CD14-positive monocyte (primary cell): ENCODE data around the gene ZNF423. TPM values are rescaled to one million over a fixed set of nuclear protein-coding genes. Genes with fewer than 3 reads are reported as not detected.

Experiments
- DNase-seq, 3 donors: peaks; one replicate each; pipeline ENCODE4 v3.0.0-alpha.2; 2011 to 2022
- H2AFZ ChIP-seq: 2 replicates; pipeline ENCODE4 v1.6.0; 2012; ENCODE audit warnings: mild to moderate bottlenecking, low read depth, low read length, inconsistent platforms; ENCODE audit not compliant: insufficient read depth, poor library complexity, severe bottlenecking
- H3K27ac ChIP-seq, 2 donors: 1 replicate in 1 of 2; 2 replicates in 1 of 2; pipeline ENCODE4 v1.5.1; 2012 to 2013; ENCODE audit warnings: low read length in 2 of 2, control low read depth in 1 of 2, inconsistent platforms in 1 of 2, low read depth in 1 of 2, mild to moderate bottlenecking in 1 of 2
- H3K27me3 ChIP-seq, 2 donors: one replicate each; pipeline versions ENCODE4 v1.6.0 to v1.6.1; 2011 to 2013; ENCODE audit warnings: low read length in 2 of 2; ENCODE audit not compliant: control insufficient read depth in 2 of 2, insufficient read depth in 2 of 2
- H3K36me3 ChIP-seq, 2 donors: replicated peaks in 1 of 2; 1 replicate in 1 of 2; 2 replicates in 1 of 2; pipeline versions ENCODE4 v1.5.1 to v1.6.1; 2012 to 2013; ENCODE audit warnings: low read length in 2 of 2, control low read depth in 1 of 2, inconsistent platforms in 1 of 2, mild to moderate bottlenecking in 1 of 2; ENCODE audit not compliant: insufficient read depth in 2 of 2, control insufficient read depth in 1 of 2
- H3K4me1 ChIP-seq, 2 donors: 1 replicate in 1 of 2; 2 replicates in 1 of 2; pipeline versions ENCODE4 v1.5.1 to v1.6.1; 2012 to 2013; ENCODE audit warnings: low read length in 2 of 2, control low read depth in 1 of 2, inconsistent platforms in 1 of 2, mild to moderate bottlenecking in 1 of 2, moderate library complexity in 1 of 2; ENCODE audit not compliant: insufficient read depth in 2 of 2, control insufficient read depth in 1 of 2
- H3K4me2 ChIP-seq: replicated peaks from 2 replicates; pipeline ENCODE3; 2012; ENCODE audit warnings: low read length, moderate library complexity, mild to moderate bottlenecking; ENCODE audit not compliant: poor library complexity, severe bottlenecking; ENCODE audit errors: extremely low read depth
- H3K4me3 ChIP-seq, 3 experiments: fragments of 200-600 bp in 1 of 3; sonication (generic) in 1 of 3; replicated peaks in 1 of 3; 1 replicate in 2 of 3; 2 replicates in 1 of 3; pipeline ENCODE4 v1.5.1; 2011 to 2013; ENCODE audit warnings: low read length in 3 of 3, mild to moderate bottlenecking in 3 of 3, control low read depth in 2 of 3, low read depth in 2 of 3, inconsistent platforms in 1 of 3, moderate library complexity in 1 of 3
- H3K79me2 ChIP-seq: 2 replicates; pipeline ENCODE4 v1.6.0; 2012; ENCODE audit warnings: mild to moderate bottlenecking, control low read depth, inconsistent platforms, low read length, moderate library complexity; ENCODE audit not compliant: insufficient read depth
- H3K9ac ChIP-seq: 2 replicates; pipeline ENCODE4 v1.6.0; 2017; ENCODE audit warnings: low read length, mild to moderate bottlenecking; ENCODE audit not compliant: insufficient read depth, poor library complexity, severe bottlenecking
- H3K9me3 ChIP-seq, 2 donors: replicated peaks in 1 of 2; 1 replicate in 1 of 2; 2 replicates in 1 of 2; pipeline versions ENCODE4 v1.5.1 to v1.6.1; 2012 to 2013; ENCODE audit warnings: low read length in 2 of 2, control low read depth in 1 of 2; ENCODE audit not compliant: control insufficient read depth in 1 of 2, insufficient read depth in 1 of 2
- H4K20me1 ChIP-seq: 2 replicates; pipeline ENCODE4 v1.6.0; 2012; ENCODE audit warnings: mild to moderate bottlenecking, low read length, control low read depth, moderate library complexity; ENCODE audit not compliant: insufficient read depth
- H3K27ac Mint-ChIP-seq, 7 donors: one replicate each; pipeline ENCODE4 v1.8.0; 2020; ENCODE audit warnings: mild to moderate bottlenecking in 7 of 7, mixed read lengths in 7 of 7, moderate library complexity in 6 of 7, inconsistent platforms in 2 of 7
- H3K27me3 Mint-ChIP-seq, 3 donors: one replicate each; pipeline ENCODE4 v1.8.0; 2021 to 2022; ENCODE audit warnings: low read depth in 3 of 3, mild to moderate bottlenecking in 3 of 3, mixed read lengths in 3 of 3, moderate library complexity in 3 of 3, inconsistent platforms in 1 of 3
- H3K36me3 Mint-ChIP-seq, 2 donors: one replicate each; pipeline ENCODE4 v1.8.0; 2020; ENCODE audit warnings: mixed read lengths in 2 of 2, inconsistent platforms in 1 of 2, mild to moderate bottlenecking in 1 of 2
- H3K4me1 Mint-ChIP-seq: one replicate; pipeline ENCODE4 v1.8.0; 2020; ENCODE audit warnings: mild to moderate bottlenecking, mixed read lengths
- H3K4me3 Mint-ChIP-seq, 2 donors: one replicate each; pipeline ENCODE4 v1.8.0; 2020; ENCODE audit warnings: mild to moderate bottlenecking in 2 of 2, mixed read lengths in 2 of 2, moderate library complexity in 1 of 2
- H3K9me3 Mint-ChIP-seq, 7 donors: one replicate each; pipeline ENCODE4 v1.8.0; 2020 to 2022; ENCODE audit warnings: mixed read lengths in 7 of 7, mild to moderate bottlenecking in 6 of 7, moderate library complexity in 6 of 7, inconsistent platforms in 2 of 7
- WGBS: methylation state at CpG from one replicate; pipeline ENCODE4 v1.1.5; 2013; ENCODE audit warnings: missing lambda C conversion rate; ENCODE audit not compliant: insufficient coverage; 5-methylcytosine and 5-hydroxymethylcytosine counted together
- intact Hi-C, 2 donors: fragments of 100-400 bp; cut with micrococcal nuclease; formaldehyde crosslinking; loops; one replicate each; pipeline versions ENCODE4 v1.15.0 to v1.15.1; 2023
- polyA plus RNA-seq, 3 donors: library from polyadenylated mRNA; depleted of rRNA in 1 of 3; unstranded in 2 of 3; stranded (reverse) in 1 of 3; fragments of 300-500 nt in 2 of 3; fragments of >200 nt in 1 of 3; fragmentation: Illumina TruSeq in 2 of 3; gene quantifications; 1 replicate in 2 of 3; 2 replicates in 1 of 3; pipeline ENCODE4 v1.2.3, GENCODE V29; 2012 to 2021
- TF ChIP-seq, protein P1 (sequence below): fragments of 200-600 bp; IDR thresholded peaks from one replicate; pipeline ENCODE4 v1.8.0; 2022; ENCODE audit warnings: antibody characterized with exemption, mild to moderate bottlenecking

ZNF423 gene
- polyA plus RNA-seq, 3 donors: not detected

- Mint-ChIP-seq H3K36me3 (no peaks in the 10 kb centered on the region), H3K27ac (no peak overlapping the region), H3K9me3 (peaks cover 0 to 3% (median 0%) of the 10 kb centered on the region in 7 donors), H3K4me3 (no peak overlapping the region), H3K27me3 (peaks cover 0 to 7% (median 3%) of the 10 kb centered on the region in 3 donors), H3K4me1 (peaks cover 25% of the 10 kb centered on the region)
- H3K79me2 ChIP-seq: no peaks in the 10 kb centered on the region
- WGBS: 96% methylated on average over 3 of the region's 9 CpGs
- H3K27me3 ChIP-seq: no peaks in the 10 kb centered on the region
- TF ChIP-seq, protein P1, sequence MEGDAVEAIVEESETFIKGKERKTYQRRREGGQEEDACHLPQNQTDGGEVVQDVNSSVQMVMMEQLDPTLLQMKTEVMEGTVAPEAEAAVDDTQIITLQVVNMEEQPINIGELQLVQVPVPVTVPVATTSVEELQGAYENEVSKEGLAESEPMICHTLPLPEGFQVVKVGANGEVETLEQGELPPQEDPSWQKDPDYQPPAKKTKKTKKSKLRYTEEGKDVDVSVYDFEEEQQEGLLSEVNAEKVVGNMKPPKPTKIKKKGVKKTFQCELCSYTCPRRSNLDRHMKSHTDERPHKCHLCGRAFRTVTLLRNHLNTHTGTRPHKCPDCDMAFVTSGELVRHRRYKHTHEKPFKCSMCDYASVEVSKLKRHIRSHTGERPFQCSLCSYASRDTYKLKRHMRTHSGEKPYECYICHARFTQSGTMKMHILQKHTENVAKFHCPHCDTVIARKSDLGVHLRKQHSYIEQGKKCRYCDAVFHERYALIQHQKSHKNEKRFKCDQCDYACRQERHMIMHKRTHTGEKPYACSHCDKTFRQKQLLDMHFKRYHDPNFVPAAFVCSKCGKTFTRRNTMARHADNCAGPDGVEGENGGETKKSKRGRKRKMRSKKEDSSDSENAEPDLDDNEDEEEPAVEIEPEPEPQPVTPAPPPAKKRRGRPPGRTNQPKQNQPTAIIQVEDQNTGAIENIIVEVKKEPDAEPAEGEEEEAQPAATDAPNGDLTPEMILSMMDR: no peak
- intact Hi-C loops: no loop called here
- no peak overlapping the region for H3K9ac ChIP-seq
- H2AFZ ChIP-seq: no peak overlapping the region
- H3K36me3 ChIP-seq: no peaks in the 10 kb centered on the region
- no peaks in the 10 kb centered on the region for H4K20me1 ChIP-seq
- no peak for DNase-seq
- no peak overlapping the region for H3K4me2 ChIP-seq
- H3K27ac ChIP-seq: no peak overlapping the region
- H3K4me3 ChIP-seq: no peak overlapping the region
- peaks cover 21 to 23% of the 10 kb centered on the region in 2 donors for H3K4me1 ChIP-seq
- no peaks in the 10 kb centered on the region for H3K9me3 ChIP-seq
These were observed 98.3 kb downstream of the ZNF423 start for GRCh38 chr16:49757559-49758069.

GRCh38 chr16:49756775-49757558 lies 98.9 kb downstream of the ZNF423 start:
- Histone ChIP-seq H3K9ac (no peak overlapping the region), H2AFZ (no peak overlapping the region), H3K9me3 (no peaks in the 10 kb centered on the region), H3K27me3 (no peaks in the 10 kb centered on the region), H3K79me2 (no peaks in the 10 kb centered on the region), H3K4me2 (no peak overlapping the region), H4K20me1 (no peaks in the 10 kb centered on the region), H3K36me3 (no peaks in the 10 kb centered on the region), H3K4me3 (no peak overlapping the region), H3K4me1 (peaks cover 21 to 23% of the 10 kb centered on the region in 2 donors), H3K27ac (no peak overlapping the region)
- TF ChIP-seq, protein P1: no peak
- peaks cover 0 to 7% (median 3%) of the 10 kb centered on the region in 3 donors for H3K27me3 Mint-ChIP-seq
- DNase-seq: no peak
- no peak overlapping the region for H3K4me3 Mint-ChIP-seq
- H3K9me3 Mint-ChIP-seq: peaks cover 0 to 3% (median 0%) of the 10 kb centered on the region in 7 donors
- WGBS: 100% methylated on average over 4 of the region's 10 CpGs
- peaks cover 25% of the 10 kb centered on the region for H3K4me1 Mint-ChIP-seq
- intact Hi-C loops: no loop called here
- H3K36me3 Mint-ChIP-seq: no peaks in the 10 kb centered on the region
- no peak overlapping the region for H3K27ac Mint-ChIP-seq
